Upper lobe of right lung (tissue), 1 donor: ENCODE measurements around the gene IP6K2. TPM values are rescaled to one million over a fixed set of nuclear protein-coding genes. Genes with fewer than 3 reads are reported as not detected.

ENCODE experiments used
- ATAC-seq: fragments of 200-7000 bp; cut with Tn5 transposase; one replicate; pipeline ENCODE4 v1.9.1; 2020; ENCODE audit warnings: mild to moderate bottlenecking, moderate library complexity
- DNase-seq: peaks from one replicate; pipeline ENCODE4 v3.0.0-alpha.2; 2020
- H3K27ac ChIP-seq: fragments of 200-600 bp; one replicate; pipeline ENCODE4 v1.8.0; 2022
- H3K27me3 ChIP-seq: fragments of 200-600 bp; one replicate; pipeline ENCODE4 v1.8.0; 2022; ENCODE audit warnings: mild to moderate bottlenecking
- H3K36me3 ChIP-seq: fragments of 200-600 bp; one replicate; pipeline ENCODE4 v1.8.0; 2022
- H3K4me1 ChIP-seq: fragments of 200-600 bp; one replicate; pipeline ENCODE4 v1.8.0; 2022
- H3K4me3 ChIP-seq: fragments of 200-600 bp; one replicate; pipeline ENCODE4 v1.8.0; 2022; ENCODE audit warnings: mild to moderate bottlenecking
- H3K9me3 ChIP-seq: fragments of 200-600 bp; one replicate; pipeline ENCODE4 v1.8.0; 2022
- CTCF ChIP-seq: fragments of 200-600 bp; IDR thresholded peaks from one replicate; pipeline ENCODE4 v1.8.0; 2022; ENCODE audit warnings: antibody characterized with exemption
- intact Hi-C: fragments of 100-400 bp; cut with DNase I; formaldehyde crosslinking; loops from one replicate; pipeline ENCODE4 v1.11.0; 2022
- total RNA-seq: library from RNA; stranded (reverse); fragmentation: NEBNext Ultra II Directional; extraction: Animal tissue kit (Norgen Biotek cat#: 25700); gene quantifications from one replicate; pipeline ENCODE4 v1.2.1, GENCODE V29; 2021
- donor health status: DM: no; HTN: yes; CAD: no; lungs with severe emphysema.

Gene IP6K2
- total RNA-seq, 1 donor from 2014 or later: 44.2 TPM

GRCh38 chr3:48672522-48672921 lies 44.5 kb downstream of the IP6K2 start:
- Histone ChIP-seq H3K27me3 (no peaks in the 10 kb centered on the region), H3K27ac (no peak overlapping the region), H3K9me3 (no peaks in the 10 kb centered on the region), H3K36me3 (peaks cover 6% of the 10 kb centered on the region), H3K4me1 (no peaks in the 10 kb centered on the region), H3K4me3 (no peak overlapping the region)
- ATAC-seq (no peak), DNase-seq (no peak)
- intact Hi-C loops: no loop called here
- no peak for TF ChIP-seq CTCF

GRCh38 chr3:48664929-48665328 lies 52.1 kb downstream of the IP6K2 start:
- no peak overlapping the region for H3K27ac ChIP-seq
- intact Hi-C loops: no loop called here
- H3K36me3 ChIP-seq: no peaks in the 10 kb centered on the region
- no peak for TF ChIP-seq CTCF
- peaks cover 19% of the 10 kb centered on the region for H3K4me1 ChIP-seq
- H3K4me3 ChIP-seq: no peak overlapping the region
- ATAC-seq (no peak), DNase-seq (no peak)
- no peaks in the 10 kb centered on the region for H3K9me3 ChIP-seq
- H3K27me3 ChIP-seq: peaks cover 31% of the 10 kb centered on the region

- ATAC-seq (no peak), DNase-seq (no peak)
- Histone ChIP-seq H3K36me3 (no peaks in the 10 kb centered on the region), H3K27me3 (peaks cover 31% of the 10 kb centered on the region), H3K4me3 (no peak overlapping the region), H3K4me1 (peaks cover 19% of the 10 kb centered on the region), H3K9me3 (no peaks in the 10 kb centered on the region), H3K27ac (no peak overlapping the region)
- TF ChIP-seq CTCF: no peak
- intact Hi-C loops: no loop called here
Observed at GRCh38 chr3:48664313-48664644, 52.7 kb downstream of the IP6K2 start.

- peak overlapping the region; percentile 61 for H3K4me3 ChIP-seq
- H3K4me1 ChIP-seq: peaks cover 19% of the 10 kb centered on the region
- DNase-seq: peak; percentile 93
- H3K27ac ChIP-seq: peak overlapping the region; percentile 66
- no peaks in the 10 kb centered on the region for H3K9me3 ChIP-seq
- H3K27me3 ChIP-seq: peaks cover 31% of the 10 kb centered on the region
- peak; percentile 90 for ATAC-seq
- no peaks in the 10 kb centered on the region for H3K36me3 ChIP-seq
- peak; percentile 61 for TF ChIP-seq CTCF
- intact Hi-C loops: no loop called here
Observed at GRCh38 chr3:48663489-48664312, 53.3 kb downstream of the IP6K2 start.

- Histone ChIP-seq H3K9me3 (no peaks in the 10 kb centered on the region), H3K27ac (peak within 1 kb of the TSS; percentile 66), H3K4me1 (peaks cover 19% of the 10 kb centered on the region), H3K4me3 (peak within 1 kb of the TSS; percentile 61), H3K27me3 (peaks cover 31% of the 10 kb centered on the region), H3K36me3 (no peaks in the 10 kb centered on the region)
- no peak for TF ChIP-seq CTCF
- intact Hi-C loops: no loop called here
- DNase-seq (peak; percentile 74), ATAC-seq (peak; percentile 46)
Observed at GRCh38 chr3:48662753-48663488, 54.1 kb downstream of the IP6K2 start, which contains the start of gene CELSR3. Gene CELSR3 (minus strand): TSS chr3:48662886. CDS start chr3:48662634, 252 bp downstream.
